NCI-H2227 treated with DMSO at 0.1 percent for 48 hours (cell line): Measurements from ENCODE around the gene FBRSL1.

Experiments
- DNase-seq: peaks from one replicate; lab custom pipeline; 2025; lab: John Stamatoyannopoulos, UW

Gene FBRSL1

DNA sequence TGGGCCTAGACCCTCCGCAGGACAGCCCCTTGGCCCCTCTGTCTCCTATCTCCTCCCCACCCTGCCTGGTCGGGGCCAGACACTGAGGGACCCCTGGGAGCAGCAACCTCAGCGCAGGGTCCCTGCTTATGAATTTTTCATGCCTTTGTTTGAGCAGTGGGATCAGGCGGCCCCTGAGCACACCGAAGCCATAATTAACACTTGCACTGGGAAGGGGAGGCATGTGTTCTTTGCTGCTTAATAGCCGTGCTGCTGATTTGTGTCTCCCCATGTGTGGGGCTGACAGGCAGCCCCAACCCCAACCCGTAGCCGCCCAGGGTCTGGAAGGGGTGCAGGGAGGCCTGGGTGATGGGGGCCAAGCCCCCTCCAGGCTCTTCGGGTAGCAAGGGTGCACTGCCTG lies 52.7 kb downstream of the FBRSL1 start:
- peak; percentile 67 for DNase-seq

DNA sequence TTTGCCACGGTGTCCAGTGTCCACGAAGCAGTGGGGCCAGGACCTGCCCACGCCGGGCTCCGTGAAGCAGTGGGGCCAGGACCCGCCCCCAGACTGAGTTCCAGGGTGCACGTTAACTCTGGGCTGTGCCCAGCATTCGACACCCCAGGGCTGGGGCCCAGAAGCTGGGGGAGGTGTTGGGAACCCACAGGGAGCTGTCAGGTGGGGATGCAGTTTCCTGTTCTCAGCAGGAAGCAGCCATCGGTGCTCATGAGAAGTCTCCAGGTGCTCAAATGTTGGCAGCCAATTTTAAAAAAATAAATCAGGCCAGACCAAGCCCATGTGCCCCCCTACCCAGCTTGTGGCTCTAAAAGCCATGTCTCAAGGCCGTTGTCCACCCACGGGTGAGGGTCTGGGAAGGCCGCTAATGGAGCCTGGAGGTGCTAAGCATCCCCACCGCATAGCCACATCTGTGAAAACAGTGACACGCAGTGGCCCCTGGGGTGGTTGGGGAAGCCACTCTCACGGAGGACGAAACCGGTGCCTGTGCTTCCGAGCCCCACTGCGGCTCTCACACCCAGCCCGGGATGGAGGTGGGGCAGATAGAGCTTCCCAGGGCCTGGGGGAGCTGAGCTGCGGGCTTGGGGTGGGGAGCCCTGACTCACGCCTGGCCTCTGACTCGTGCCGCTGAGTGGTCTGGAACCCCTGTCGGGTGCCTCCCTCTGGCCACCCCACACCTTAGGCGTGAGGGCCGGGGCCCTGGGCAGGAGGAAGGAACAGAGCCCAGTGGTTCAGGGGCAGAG lies 53.5 kb downstream of the FBRSL1 start:
- no peak for DNase-seq

DNA sequence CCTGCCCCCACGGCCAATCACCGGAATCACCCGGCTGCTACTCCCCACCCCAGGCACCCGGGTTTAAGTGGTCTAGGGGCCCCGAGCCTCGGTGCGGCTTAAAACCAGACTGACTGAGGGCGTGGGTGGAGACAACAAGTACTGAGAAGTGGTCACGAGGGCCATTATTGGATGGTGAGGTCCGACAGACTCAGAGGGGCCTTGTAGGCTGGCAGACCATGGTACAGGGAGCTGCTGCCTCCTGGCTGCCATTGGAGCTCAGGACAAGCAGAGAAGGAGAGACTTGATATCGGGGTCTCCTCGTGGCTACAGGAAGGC lies 54.1 kb downstream of the FBRSL1 start:
- no peak for DNase-seq

DNA sequence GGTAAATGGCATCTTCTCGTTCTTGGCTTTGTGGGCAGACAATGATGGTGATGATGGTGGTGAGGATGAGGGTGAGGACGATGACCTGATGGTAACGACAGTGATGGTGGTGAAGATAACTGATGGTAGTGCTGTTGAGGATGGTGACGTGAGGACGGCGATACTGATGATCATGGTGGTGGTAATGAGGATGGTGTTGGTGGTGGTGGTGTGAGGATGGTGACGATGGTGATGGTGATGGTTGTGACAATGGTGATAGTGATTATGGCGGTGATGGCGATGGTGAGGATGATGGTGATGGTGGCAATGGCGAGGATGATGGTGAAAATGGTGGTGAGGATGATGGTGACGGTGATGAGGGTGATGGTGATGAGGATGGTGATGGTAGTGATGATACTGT lies 54.5 kb downstream of the FBRSL1 start:
- DNase-seq, result no peak

DNA sequence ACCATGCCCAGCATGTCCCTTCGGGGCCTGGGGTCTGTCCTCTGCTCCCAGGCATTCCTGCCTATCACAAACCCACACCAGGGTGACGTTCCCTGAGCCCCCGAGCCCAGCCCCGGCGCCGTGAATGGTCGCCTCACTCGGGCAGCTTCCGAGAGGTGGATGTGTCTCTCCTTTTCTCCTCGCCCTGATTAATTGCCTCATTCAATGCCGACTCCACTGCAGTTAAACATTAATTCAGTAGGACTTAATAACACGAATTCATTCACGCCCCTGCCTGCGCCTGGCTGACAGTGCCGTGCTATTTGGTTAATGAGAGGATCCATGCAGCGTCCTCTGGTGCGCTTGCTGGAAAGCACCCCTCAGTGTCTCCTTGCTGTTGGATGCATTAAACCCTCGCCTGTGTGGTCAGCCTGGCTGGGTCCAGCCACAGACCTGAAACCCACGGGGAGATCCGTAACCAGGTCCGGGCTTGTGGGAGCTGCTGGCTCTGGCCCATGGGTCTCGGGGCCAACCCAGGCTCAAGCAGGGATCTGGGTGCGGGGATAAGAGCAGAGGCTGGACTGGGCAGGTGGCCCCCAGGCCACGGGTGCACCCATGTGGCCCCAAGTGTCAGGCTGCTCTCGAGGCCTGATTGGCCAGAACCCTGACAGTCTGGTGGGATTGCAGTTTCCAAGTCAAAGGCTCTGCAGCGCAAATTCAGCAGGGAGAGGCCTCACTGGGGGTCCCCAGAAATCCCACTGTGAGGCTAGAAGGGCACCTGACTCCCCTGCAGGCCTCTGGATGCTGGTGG lies 55.4 kb downstream of the FBRSL1 start:
- DNase-seq, result no peak

DNA sequence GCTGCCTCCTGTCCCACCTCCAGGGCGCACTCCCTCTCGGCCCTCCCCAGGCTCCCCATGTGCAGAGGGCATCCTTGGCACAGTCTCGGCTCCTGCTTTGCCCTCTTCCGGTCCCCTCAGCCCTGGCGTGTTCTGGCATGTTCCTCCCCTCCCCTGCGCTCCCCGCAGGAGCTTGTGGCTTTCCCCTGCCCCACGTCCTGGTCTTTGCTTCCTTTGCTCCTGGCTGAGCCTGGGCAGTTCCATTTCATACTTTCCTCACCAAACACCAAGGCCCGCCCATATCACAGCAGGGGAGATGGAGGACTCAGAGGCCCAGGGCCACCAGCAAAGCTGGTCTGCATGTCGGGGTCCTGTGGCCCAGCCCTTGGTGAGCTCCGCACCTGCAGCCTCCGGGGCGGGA lies 56.0 kb downstream of the FBRSL1 start:
- no peak for DNase-seq

DNA sequence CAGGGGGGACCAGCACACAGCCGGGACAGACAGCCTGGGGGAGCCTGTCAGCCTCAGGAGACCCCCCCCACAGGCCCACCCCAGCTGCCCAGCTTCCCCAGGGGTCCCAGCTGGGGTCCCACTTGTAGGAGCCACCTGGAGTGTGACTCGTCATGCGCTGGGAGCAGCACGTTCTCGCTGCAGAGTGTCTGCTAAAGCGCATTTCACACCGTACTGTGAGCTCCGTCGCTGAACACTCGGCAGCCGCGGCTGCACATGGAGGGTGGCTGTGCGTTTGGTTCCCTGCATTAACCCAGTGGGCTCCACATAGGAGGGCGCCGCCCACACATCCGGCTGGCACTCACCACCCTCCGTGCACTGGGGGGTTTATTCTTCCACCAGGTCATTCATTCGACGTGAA lies 56.7 kb downstream of the FBRSL1 start:
- no peak for DNase-seq

DNA sequence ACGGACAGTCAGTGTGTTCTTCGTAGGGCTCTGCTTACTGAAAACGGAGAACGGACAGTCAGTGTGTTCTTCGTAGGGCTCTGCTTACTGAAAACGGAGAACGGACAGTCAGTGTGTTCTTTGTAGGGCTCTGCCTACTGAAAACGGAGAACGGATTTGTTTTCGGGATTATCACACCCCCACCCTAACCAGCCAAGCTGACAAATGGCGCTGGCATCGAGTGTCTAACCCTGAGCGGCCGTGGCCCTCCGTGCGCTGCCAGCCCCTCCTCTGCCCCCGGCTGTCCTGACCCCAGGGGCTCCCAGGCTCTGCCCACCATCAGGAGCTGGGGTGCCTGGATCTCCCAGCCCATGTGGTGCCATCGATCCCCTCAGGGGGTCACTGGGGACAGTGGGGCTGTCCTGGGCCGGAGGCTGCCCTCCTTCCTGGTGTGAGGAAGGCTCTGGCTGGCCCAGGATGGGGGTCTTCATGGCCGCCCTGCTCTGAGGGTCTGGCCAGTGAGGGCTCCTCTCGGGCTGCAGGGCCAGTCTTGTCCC lies 57.3 kb downstream of the FBRSL1 start:
- no peak for DNase-seq

DNA sequence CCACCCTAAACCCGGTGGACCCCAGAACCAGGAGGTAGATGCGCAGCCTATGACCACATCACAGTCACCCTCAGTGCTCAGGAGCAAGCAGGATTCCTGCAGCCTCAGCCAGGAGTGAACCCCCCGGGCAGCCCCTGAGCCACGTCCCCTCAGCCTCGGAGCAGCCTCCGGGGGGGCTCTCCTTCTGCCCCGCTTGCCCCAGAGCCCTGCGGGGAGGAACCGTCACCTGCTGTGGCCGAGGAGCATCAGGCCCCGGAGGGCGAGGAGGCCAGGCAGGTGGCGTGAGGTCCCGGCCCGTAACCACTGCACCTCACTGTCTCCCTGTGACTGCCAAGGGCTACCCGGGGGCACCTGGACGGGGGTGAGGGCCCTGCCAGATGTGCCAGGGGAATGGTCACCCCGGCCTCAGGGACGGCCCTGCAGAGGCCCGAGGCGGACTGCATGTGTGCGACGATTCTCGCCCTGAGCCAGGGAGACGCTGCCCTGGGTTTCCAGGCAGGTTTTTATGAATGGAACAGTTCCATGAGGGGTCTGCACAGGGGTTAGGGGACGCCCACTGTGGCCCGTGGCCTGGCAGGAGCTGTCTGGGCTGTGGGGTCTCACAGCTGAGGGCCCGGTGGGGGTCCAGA lies 58.6 kb downstream of the FBRSL1 start:
- DNase-seq, result no peak

DNA sequence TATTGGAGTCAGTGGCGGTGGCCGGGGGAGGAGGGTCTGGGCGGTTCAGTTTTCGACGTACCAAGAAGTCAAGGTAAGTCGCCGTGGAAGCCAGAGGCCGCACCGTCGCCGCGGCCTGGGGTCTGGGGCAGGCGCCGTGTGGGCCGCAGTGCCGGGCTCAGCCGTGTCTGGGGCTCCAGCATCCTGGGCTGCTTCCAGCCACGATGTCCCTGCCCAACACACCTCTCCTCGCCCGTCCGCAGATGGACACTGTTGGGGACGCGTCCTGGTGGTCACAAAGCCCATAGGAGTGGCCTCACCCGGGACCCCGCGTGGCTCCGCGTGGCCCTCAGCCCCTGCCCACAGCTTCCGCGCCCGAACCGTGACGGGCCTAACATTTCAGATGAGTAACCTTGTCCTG lies 59.1 kb downstream of the FBRSL1 start:
- DNase-seq, result no peak

DNA sequence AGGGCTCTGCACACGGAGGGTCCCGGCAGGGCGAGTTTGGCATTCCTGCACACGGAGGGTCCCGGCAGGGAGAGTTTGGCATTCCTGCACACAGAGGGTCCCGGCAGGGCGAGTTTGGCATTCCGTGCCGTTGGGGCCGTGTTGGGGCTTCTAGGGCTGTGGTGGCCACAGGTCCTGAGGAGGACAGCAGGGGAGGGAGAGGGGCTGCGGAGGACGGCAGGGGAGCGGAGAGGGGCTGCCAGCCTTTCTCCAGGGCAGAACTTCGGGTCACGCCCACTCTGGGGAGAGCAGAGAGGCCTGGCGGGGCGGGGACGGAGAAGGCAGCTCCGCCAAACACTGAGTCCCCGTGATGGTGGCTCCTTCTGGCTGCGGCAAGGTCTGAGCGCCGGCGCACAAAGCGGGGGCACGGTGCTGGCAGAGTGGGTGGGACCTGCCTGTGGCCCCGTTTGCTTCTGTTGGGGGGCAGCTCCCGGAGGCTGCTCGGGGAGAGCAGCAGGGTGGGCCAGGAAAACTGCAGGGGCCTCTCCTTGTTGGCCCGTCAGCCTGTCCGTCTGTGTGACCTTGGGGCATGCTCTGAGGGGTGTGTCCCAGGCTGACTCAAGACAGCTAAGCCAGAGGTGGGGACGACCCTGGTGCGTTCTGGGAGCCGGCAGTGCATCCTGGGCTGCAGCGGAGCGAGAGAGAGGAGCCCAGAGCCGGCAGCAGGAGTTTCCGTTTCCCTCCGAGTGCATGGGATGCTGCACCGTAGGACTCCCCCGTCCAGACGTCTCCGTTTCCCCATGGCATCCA lies 60.3 kb downstream of the FBRSL1 start:
- DNase-seq, result no peak

DNA sequence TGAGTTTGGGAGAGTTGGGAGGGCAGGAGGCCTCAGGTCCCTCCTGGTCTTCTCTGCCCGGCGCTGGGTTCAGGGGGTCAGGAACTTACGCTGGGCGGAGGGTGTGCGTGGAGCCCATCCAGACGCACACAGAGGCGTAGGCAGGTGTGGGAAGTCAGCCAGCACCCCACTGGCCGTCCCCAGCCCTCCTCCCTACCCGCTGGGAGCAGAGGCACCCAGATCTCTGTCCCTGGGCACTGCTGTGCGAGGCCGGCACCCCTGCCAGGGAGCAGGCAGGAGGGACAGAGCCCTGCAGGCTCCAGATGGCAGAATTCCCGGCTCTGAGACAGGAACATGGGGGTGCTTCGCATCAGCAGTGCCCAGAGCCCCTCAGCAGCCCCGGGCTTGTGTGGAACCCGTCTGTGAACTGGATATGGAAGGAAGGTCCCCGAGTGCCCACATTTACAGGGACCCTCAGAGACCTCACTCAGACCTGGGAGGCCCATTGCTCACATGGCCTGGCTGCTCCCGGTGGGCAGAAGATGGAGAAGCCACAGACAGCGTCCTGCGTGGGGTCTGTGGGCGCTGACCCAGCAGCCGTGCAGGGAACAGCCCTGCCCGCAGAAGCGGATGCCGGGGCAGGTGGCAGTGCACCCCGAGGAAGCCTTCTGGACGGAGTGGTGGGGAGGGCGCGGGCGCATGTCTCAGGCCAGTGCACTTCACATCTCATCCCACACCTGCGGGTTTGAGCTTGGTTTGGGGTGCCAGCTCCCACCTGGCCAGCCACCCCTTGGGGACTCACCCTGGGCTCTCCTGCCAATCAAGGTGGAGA lies 61.1 kb downstream of the FBRSL1 start:
- no peak for DNase-seq

DNA sequence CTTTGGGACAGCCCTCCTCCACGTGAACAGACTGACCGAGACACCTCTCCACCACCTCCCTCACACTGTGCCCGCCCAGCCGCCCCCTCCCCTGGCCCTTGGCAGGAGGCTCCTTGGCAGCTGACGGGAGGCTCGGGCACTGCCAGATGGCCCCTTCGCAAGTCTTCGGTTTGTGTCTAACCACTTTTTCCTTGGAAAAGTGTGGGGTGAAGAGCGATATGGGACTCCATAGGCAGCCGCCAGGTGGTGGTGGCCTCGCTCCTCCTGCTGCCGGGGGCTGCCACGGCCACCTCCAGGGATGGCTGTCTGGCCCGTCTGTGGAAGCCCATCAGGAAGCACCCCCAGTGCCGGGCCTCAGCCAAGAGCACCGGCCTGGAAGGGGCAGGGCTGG lies 61.7 kb downstream of the FBRSL1 start:
- no peak for DNase-seq

DNA sequence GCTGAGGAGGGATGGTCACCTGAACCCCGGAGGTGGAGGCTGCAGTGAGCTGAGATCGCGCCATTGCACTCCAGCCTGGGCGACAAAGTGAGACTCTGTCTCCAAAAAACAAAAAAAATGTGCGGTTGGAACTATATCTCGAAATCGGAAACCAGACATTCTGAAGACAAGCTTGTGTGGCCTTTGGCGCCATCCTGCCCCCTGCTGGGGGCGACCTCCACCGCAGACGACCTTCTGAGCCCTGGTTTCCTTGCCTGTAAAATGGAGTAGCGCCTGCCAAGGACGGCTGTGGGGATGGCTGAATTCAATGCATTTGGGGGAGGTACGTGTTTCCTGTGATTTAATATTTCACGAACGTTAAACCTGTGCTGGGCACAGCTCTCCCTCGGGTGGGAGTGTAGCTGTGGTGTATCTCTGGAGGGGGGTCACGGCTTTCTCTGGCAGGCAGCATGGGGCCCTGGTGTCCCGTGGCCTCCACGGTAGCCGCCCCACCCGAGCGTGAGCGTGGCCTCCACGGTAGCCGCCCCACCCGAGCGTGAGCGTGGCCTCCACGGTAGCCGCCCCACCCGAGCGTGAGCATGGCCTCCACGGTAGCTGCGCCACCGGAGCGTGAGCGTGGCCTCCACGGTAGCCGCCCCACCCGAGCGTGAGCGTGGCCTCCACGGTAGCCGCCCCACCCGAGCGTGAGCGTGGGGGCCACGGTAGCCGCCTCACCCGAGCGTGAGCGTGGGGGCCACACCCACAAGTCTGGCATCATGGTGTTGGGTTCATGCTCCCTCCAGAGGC lies 65.1 kb downstream of the FBRSL1 start:
- no peak for DNase-seq

DNA sequence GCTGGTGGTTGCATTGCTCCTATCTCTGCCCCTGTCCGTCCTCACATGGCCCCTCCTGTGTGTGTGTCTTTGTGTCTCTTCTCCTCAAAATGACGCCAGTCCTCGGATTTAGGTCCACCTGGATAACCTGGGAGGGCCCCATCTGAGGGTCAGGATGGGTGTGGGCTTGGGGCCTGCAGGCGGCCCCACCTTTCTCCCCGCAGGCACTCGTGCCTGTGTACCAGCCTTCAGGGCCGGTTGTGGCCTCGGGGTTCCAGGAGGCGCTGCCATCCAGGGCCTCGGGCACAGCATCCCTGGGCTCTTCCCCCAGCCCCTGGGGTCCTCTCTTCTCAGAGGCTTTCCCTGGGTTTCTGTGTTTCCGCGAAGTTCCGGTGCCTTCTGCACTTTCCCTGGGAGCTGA lies 65.7 kb downstream of the FBRSL1 start:
- DNase-seq, result no peak

DNA sequence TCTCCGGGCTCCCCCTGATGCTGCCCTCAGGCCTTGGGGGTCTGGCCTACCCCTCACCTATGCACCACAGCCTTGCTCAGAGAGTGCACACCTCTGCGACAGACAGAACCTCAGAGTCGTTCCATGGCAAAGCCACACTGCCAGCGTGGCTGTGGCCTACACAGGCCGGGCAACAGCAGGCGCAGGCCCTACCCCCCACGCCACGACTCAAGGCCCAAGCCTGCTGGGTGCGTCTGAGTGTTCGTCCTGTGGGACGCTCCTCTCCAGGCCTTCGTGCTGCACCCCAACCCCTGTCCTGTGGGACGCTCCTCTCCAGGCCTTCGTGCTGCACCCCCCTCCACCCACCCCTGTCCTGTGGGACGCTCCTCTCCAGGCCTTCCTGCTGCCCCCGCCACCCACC lies 66.3 kb downstream of the FBRSL1 start:
- DNase-seq, result no peak

DNA sequence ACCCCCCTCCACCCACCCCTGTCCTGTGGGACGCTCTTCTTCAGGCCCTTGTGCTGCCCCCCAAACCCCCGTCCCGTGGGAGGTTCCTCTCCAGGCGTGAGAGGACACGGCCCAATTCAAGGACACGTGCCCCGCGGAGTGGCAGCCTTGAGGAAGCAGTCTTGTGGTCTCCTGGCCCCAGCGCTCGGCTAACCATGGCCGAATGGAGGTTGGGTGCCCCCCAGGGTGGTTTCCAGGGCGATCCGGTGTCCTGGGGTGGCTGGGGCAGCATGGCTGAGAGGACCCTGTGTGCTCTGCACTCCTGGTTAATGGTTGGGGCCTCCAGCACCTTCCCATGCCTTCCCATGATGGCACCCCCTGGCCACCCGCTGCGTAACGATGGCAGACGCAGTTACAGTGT lies 66.8 kb downstream of the FBRSL1 start:
- DNase-seq, result no peak

DNA sequence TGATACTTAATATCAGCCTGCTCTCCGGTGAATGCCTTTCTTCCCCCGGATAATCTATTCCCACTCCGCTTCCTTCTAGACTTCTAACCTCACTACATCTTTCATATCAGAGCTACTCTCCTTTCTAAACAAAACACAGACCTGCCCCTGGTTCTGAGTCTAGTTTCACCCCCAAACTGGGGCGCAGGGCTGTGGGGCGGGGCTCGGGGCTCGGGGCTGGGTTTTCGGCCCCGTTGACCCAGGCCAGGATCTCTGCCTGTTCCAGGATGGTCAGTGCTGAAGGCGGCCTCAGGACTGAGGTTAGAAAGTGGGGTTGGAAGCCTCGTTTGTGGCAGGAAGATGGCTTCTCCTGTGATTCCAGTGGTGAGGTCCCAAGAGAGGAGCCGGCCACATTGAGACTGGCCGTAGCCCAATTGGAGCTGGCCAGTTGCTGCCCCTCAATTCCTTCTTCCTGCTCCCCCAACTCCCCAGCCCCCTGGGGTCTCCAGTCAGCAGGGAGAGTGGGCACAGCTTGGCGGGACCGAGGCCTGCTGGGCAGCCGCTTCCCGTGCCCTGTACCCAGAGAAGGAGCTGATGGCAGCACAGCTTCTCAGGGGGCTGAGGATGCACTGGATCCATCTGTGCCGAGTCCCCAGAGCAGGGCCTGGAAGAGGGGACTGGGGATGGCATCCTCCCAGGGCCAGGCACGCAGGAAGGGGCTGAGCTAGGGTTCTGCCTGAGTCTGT lies 67.5 kb downstream of the FBRSL1 start:
- no peak for DNase-seq

DNA sequence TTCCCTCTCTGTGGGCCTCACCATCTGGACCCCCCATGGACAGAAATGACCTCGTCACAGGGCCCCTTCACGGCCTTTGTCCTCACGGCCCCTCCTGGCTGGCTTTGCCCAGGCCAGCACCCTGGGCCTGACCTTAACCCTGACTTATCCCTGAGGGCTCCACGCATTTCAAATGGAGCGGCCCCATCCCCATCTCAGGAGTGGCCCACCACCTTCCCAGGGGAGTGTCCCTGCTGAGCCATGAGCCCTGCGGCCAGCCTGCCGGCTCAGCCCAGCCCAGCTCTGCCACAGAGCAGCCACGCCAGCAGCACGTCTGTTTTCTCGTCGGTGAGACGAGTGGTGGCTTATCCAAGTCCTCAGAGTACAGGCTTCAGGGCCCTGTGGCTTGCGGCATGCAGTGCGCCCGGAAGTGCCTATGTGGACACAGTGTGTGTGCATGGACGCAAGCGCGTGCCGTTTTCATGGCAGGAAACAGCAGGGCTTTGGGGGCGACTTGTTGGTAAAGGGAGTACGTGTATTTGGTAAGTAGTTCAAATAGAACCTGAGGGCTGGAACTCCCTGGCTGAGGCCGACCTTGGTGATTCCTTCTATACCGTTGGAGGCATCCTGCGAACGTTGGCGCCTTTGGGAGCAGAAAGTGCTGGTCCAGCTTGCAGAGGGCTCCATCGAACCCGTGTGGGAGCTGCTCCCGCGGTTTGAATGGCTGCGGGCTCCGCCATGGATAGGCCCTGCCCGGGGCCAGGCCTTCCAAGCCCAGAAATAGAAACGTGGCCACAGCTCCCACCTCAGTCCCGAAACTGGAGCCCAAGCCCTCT lies 68.3 kb downstream of the FBRSL1 start:
- DNase-seq, result no peak
